ENCODE measurements around the gene DLK2.
"Not testable (repeated sequence)": the region's sequence is repeated elsewhere in the genome, so short reads cannot be mapped to it uniquely, and the experiment has no call there.

DLK2 gene

GRCh38 chr6:43481591-43482236, 26.4 kb upstream of the DLK2 start:
- peak; percentile 36 for DNase-seq

DNA sequence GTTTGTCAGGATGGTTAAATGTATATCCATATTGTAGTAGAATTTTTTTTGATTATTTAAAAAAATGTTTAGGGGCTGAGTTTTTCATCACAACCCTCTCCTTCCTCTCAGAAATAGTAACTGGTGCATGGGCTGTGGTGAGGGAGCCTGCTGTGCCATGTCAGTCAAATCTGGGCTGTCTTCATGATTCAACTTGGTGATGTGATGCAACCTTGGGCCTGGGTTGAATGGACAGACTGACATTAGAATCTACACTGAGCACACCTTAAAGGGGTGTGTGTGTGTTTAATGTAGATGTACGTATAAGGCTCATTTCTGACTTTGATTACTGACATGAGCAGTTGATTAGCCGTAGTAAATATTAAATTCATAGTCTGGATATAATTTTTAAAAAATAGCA, 25.7 kb upstream of the DLK2 start:
- peak; percentile 40 for DNase-seq

DNA sequence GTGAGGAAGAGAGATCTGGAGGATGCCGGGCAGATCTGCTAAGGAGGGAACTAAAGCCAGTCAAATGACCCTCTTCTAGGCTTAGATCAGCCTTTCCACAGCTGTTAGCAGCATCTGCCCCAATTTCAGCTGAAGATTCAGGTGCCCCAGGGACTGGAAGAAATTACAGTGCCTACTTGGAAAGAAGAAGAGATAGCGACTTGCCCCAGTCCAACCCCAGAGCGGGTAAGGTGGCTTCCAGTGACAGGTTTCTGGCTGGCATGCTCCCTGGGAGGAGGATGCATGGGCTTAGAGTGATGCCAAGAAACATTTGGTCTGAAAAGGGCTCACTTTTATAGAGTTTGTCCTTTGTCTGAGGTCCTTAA, 22.6 kb upstream of the DLK2 start:
- DNase-seq, result no peak

- peak; percentile 95 for DNase-seq
Observed at GRCh38 chr6:43477235-43478007, 22.1 kb upstream of the DLK2 start, which contains the start of gene TJAP1. TSS of gene TJAP1 (plus strand) at chr6:43477570. CDS start at chr6:43499002, 21,432 bp downstream.

GRCh38 chr6:43476746-43477145, 21.4 kb upstream of the DLK2 start:
- DNase-seq, result no peak

DNA sequence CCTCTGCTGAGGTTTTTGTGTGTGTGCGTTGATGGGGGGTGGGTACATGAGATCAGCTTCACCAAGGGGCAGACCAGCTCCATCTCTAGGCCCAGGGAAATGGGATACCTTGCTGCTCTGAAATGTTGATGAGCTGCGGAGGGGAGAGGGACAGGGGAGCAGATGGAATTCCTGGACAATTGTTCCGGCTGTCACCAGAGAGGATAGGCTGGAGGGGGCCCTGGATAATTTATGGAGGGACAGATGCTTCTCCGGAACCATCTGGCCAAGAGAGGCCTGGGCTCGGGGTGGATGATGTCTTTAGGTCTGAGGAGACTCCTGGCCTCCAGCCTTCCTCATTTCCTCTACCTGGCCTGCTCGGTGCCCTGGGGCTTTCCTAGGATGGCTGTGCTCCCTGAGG, 20.2 kb upstream of the DLK2 start:
- no peak for DNase-seq

GRCh38 chr6:43472515-43472914, 17.2 kb upstream of the DLK2 start:
- no peak for DNase-seq

- no peak for DNase-seq
Observed at GRCh38 chr6:43471399-43471798, 16.1 kb upstream of the DLK2 start.

- DNase-seq, result no peak
Observed at GRCh38 chr6:43469947-43470346, 14.6 kb upstream of the DLK2 start.

DNA sequence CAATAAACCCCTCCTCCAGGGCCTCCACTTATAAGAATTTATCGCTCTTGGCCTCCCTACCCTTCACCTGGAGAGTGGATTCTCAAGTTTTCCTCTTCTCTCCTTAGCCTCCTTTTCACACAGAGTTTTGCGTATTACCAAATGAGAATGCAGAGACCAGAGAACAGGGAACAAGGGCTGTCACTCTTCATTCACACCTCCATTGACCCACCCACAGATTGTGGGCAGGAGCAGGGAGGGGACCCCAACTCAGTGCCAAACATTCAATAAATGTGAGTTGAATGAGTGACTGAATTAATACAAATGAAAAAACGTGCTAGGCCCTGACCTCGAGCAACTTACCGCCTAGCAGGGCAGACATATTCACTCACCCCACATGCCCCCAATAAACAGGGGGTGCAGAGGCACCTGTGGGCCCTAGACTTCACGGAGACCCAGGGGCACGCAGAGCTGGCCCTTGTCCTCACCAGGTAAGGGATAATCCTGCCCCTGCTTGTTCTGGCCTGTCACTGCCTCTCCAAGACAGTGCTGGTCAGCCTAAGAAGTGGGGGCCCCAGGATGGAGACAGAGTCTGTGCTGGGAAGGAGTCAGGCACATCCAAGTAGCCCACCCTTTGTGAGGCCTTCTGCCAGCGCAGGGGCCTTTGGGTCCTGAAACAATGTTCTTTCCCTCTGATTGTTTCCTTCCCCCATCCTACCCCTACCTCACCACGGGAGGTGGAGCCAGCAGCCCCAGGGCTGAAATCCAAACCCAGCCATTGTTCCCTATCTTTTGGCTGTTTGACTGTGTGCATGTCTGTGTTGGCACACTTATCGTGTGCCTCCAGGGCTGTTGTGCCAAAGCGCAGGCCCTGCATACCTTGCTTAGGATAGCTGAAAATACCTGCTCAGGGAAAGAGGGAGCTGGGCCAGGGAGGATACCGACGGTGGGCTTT, 13.7 kb upstream of the DLK2 start:
- no peak for DNase-seq

DNA sequence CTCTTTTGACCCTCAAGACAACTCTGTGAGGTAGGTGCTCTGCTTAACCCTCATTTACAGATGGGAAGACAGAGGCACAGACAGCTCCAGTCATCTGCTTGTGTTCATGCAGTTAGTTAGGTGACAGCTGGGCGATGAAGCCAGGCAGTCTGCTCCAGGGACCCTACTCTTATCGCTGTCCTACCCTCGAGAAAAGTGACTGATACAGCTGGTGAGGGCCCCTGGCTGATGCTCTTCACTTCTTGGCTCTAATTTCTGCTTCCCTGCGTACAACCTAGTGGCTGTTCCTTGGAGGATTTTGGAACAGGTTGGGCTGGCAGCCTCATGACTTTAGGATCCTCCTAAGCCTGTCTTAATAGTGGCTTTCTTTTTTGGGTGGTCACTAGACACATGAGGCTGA, 12.9 kb upstream of the DLK2 start:
- no peak for DNase-seq

- DNase-seq, result no peak
Observed at GRCh38 chr6:43467752-43468151, 12.4 kb upstream of the DLK2 start.

- DNase-seq, result not testable (repeated sequence)
Observed at GRCh38 chr6:43467265-43467664, 11.9 kb upstream of the DLK2 start.

DNA sequence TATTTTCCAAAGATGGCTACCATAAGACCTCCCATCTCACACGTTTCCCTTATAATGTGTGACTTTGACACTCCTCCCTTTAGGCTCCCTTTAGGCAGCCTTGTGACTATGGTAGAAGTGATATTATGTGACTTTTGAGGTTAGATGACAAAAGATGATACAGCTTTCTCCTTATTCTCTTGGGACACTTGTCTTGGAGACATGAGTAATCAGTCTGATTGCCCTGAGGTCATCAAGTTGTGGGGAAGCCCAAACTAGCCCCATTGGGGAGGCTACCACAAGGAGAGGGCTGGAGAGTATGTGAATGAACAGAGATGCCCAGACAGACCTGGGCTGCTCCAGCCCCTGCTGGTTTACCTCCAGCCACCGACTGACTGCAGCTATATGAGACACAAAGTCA, 10.6 kb upstream of the DLK2 start:
- no peak for DNase-seq

DNA sequence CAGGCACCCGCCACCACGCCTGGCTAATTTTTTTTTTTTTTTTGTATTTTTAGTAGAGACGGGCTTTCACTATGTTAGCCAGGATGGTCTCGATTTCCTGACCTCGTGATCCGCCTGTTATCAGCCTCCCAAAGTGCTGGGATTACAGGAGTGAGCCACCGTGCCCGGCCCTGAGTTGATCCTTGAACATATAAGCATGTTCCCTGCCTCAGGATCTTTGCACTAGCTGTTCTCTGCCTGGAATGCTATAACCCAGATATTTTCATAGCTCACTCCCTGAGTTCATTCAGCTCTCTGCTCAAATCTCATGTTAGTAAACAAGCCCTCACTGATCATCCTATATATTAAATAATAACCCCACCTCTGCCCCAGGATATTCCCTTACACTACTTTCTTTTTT, 9.0 kb upstream of the DLK2 start:
- DNase-seq, result no peak

DNA sequence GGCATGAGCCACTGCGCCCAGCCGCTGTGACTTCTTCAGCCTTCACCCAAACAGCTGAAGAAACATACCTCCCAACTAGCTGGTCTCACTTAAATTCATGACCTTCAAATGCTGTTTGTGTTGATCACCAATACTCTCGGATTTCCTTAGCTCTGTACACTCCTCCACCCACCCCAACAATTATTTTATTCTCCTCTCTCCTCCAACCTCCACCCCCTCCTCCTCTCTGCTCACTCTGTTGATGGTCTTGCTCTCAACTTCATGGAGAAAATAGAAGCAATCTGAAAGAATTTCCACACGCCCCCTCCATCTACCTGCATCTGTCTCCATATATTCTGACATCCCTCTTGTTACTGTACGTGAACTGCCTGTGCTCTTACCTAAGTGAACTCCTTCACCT, 6.6 kb upstream of the DLK2 start:
- DNase-seq, result no peak

- no peak for DNase-seq
Observed at GRCh38 chr6:43460032-43460431, 4.7 kb upstream of the DLK2 start.

GRCh38 chr6:43459535-43459934, 4.2 kb upstream of the DLK2 start:
- no peak for DNase-seq

- not testable (repeated sequence) for DNase-seq
Observed at GRCh38 chr6:43458154-43458553, 2.8 kb upstream of the DLK2 start.

GRCh38 chr6:43457643-43458042, 2.3 kb upstream of the DLK2 start:
- DNase-seq, result no peak

GRCh38 chr6:43454696-43455530, 435 bp downstream of the DLK2 start:
- DNase-seq, result no peak

GRCh38 chr6:43454290-43454695, 1.1 kb downstream of the DLK2 start:
- peak; percentile 63 for DNase-seq

GRCh38 chr6:43453831-43454230, 1.5 kb downstream of the DLK2 start:
- no peak for DNase-seq

Measured in activated CD4-positive, alpha-beta T cell treated with anti-CD3 and anti-CD28 coated beads, Interleukin-2, amount 50 U/mL, for 16 hours (primary cell).